ENCODE measurements around the gene MARCKSL1. TPM values are rescaled to one million over a fixed set of nuclear protein-coding genes. Genes with fewer than 3 reads are reported as not detected.

The MARCKSL1 gene
- total and polyA plus RNA-seq, 2 of the 8 experiments (the other 6 are each of a cell fraction or from before 2014, with no cell fraction given): 536 to 558 TPM

DNA sequence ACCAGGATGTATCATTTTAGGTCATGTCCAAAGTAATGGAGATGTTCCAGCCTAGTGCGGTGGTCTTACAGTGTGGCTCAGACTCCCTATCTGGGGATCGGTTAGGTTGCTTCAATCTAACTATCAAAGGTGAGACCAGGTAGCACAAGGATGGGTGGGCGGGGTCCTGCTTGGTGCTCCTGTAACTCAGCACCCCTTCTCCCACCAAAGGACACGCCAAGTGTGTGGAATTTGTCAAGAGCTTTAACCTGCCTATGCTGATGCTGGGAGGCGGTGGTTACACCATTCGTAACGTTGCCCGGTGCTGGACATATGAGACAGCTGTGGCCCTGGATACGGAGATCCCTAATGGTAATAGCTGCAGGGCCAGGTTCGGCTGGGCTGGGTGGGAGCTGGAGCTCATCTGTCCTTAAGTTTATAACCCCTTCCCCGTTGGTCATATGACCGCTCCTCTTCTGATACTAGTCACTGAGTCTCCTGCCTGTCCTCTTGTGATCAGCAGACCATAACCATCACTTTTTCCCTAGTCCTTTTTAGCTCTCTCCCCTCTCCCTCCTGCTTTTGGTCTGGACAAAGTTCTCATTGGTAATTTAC is 5.4 kb downstream of the MARCKSL1 start:
- Histone ChIP-seq H3K14ac (ENCODE audit: insufficient read length) (no peak overlapping the region), H3K79me2 (ENCODE audit: control insufficient read depth in 1 of 2, insufficient read depth in 2 of 2, low read length in 2 of 2) (peaks cover 4 to 21% of the 10 kb centered on the region in 2 experiments; a peak in 3 of 4 replicates), H4K5ac (ENCODE audit: insufficient read length, low read depth, low read length) (no peak overlapping the region), H4K91ac (replicated peaks; ENCODE audit: insufficient read length, low read length) (no peak overlapping the region), H2BK20ac (ENCODE audit: low read length) (no peak overlapping the region; the same call in 1 of the 2 replicates), H3K56ac (replicated peaks; ENCODE audit: insufficient read length, low read depth, low read length) (no peak overlapping the region), H3K79me1 (ENCODE audit: low read depth, low read length) (peaks cover 2% of the 10 kb centered on the region; the same call in 1 of the 2 replicates), H2BK12ac (ENCODE audit: low read depth, low read length) (no peak overlapping the region), H3K4me3 (ENCODE audit: extremely low read depth in 1 of 4, insufficient read depth in 2 of 4, low read depth in 3 of 4, low read length in 4 of 4) (no peak overlapping the region), H4K8ac (ENCODE audit: extremely low read depth, insufficient read depth, low read length) (no peak overlapping the region), H3K9me3 (ENCODE audit: insufficient read depth in 2 of 2, low read depth in 1 of 2, low read length in 1 of 2) (no peaks in the 10 kb centered on the region), H2AK5ac (ENCODE audit: low read depth, low read length) (no peak overlapping the region), H3K4me1 (replicated peaks in 1 of 4; ENCODE audit: control insufficient read depth in 3 of 4, insufficient read depth in 4 of 4, low read length in 3 of 4) (peaks cover 5 to 21% (median 14%) of the 10 kb centered on the region in 4 experiments), H3K23ac (ENCODE audit: insufficient read length) (no peak overlapping the region), H2BK5ac (ENCODE audit: low read depth, low read length) (no peak overlapping the region), H3K18ac (ENCODE audit: extremely low read depth, low read length) (no peak overlapping the region), H3K27me3 (replicated peaks in 1 of 4; ENCODE audit: control insufficient read depth in 3 of 4, extremely low read depth in 1 of 4, insufficient read depth in 3 of 4, low read length in 3 of 4) (no peaks in the 10 kb centered on the region), H3K27ac (ENCODE audit: low read depth, low read length) (no peak overlapping the region), H2BK120ac (replicated peaks; ENCODE audit: low read depth, low read length) (no peak overlapping the region), H3K9ac (replicated peaks in 1 of 4; ENCODE audit: extremely low read depth in 1 of 4, low read depth in 3 of 4, low read length in 3 of 4) (no peak overlapping the region), H3K36me3 (ENCODE audit: control insufficient read depth in 2 of 4, insufficient read depth in 4 of 4, low read length in 3 of 4) (peaks cover 24 to 79% (median 36%) of the 10 kb centered on the region in 4 experiments; a peak in 7 of 8 replicates), H3K4ac (replicated peaks; ENCODE audit: insufficient read length, low read depth, low read length) (no peak overlapping the region), H4K20me1 (replicated peaks in 1 of 2; ENCODE audit: control insufficient read depth in 1 of 2, insufficient read depth in 2 of 2, low read length in 2 of 2) (peaks cover 9 to 20% of the 10 kb centered on the region in 2 experiments), H3K23me2 (ENCODE audit: low read depth, low read length) (peaks cover 8% of the 10 kb centered on the region; the same call in 1 of the 2 replicates), H2BK15ac (ENCODE audit: low read length) (no peak overlapping the region), H3K4me2 (ENCODE audit: insufficient read depth in 1 of 2, low read depth in 2 of 2, low read length in 2 of 2) (no peak overlapping the region), H2AFZ (ENCODE audit: low read length) (no peak overlapping the region)
- WGBS, 2 experiments (ENCODE audit: extremely low coverage in 1 of 2, insufficient coverage in 1 of 2, insufficient read length in 1 of 2, insufficient replicate concordance in 2 of 2, low coverage in 1 of 2, low lambda C conversion rate in 2 of 2, missing lambda C conversion rate in 1 of 2): 95% methylated on average over 12 of the region's 12 CpGs; no CpG with 5 or more reads in 1 of the 2 experiments
- DNase-seq (ENCODE audit: low read depth in 1 of 2, low spot score in 2 of 2): no peak
- TF ChIP-seq CEBPB (IDR thresholded peaks at IDR 0.05; ENCODE audit: low read depth, low read length) (no peak), CREB1 (IDR thresholded peaks at IDR 0.05) (no peak), CTBP2 (IDR thresholded peaks at IDR 0.05; ENCODE audit: borderline replicate concordance, insufficient read depth, insufficient read length, low read length) (no peak), POLR2A (IDR thresholded peaks at IDR 0.05; ENCODE audit: control extremely low read depth in 1 of 2, low read depth in 2 of 2, low read length in 2 of 2) (peak in 1 of 2 experiments; percentile 17; a peak in 1 of 3 replicates), POLR2AphosphoS5 (IDR thresholded peaks at IDR 0.05; ENCODE audit: low read depth, low read length) (peak; percentile 60)
- ChIA-PET CTCF (ENCODE audit: partially characterized antibody) (interaction anchor here (0.6 to 3.6 kb wide), 4 partner anchors 9 to 92 kb away, joined by 3 to 14 read pairs (median 5); no protein-coding TSS in a partner anchor), POLR2A (ENCODE audit: partially characterized antibody) (interaction anchor here (0.6 to 13.4 kb wide), 19 partner anchors 9 to 1243 kb away, joined by 3 to 321 read pairs (median 7); partner anchors contain the start of genes CCDC28B, FAM167B, FAM229A and IQCC)
- no peak for FAIRE-seq

Measured in H1 (cell line).